Stimulated activated CD8-positive, alpha-beta memory T cell treated with anti-CD3 and anti-CD28 coated beads, Interleukin-4, amount 100 ng/mL, for 48 hours (primary cell): ENCODE measurements around the gene EDN3.
A peak's percentile ranks its signal among the peaks of the same experiment; 100 is the strongest.

ENCODE experiments used
- DNase-seq: peaks from one replicate; pipeline ENCODE4 v3.0.0-alpha.2; 2020

Gene EDN3

DNA sequence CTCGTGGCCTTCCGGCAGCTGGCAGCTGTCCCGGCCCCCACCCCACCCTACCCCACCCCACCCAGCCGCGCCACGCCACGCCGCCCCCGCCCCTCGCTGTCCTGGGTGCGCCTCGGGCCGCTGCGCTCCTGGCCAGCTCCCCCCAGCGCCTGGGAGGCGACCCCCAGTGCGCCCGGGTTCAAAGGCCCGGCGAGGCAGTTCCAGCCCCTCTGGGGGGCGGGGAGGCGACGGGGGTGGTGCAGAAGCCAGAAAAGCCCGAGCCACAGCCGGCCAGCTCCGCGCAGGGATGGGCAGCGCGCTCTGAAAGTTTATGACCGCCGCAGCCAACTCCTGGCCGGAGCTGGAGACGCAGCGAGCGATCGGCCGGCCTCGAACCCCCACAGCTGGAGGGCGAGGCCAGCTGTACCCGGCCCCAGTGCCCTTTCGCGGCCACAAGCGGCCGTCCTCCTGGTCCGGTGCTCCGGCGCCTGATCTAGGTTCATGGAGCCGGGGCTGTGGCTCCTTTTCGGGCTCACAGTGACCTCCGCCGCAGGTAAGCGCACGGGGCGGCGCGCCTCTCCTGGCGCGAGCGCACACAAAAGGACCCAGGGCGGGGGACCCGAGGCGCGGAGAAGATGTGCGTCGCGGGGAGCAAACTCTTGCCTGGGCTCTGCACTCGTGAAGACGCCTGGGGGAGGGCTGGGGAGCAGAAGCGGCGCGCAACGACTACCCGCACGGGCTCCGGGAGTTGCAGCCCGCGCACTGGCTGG is at the start of gene EDN3:
Gene EDN3, plus strand, starts transcription at position 279 of the 749 bp plus-strand sequence. Its CDS starts 202 bp downstream, at position 481.
- no peak for DNase-seq

DNA sequence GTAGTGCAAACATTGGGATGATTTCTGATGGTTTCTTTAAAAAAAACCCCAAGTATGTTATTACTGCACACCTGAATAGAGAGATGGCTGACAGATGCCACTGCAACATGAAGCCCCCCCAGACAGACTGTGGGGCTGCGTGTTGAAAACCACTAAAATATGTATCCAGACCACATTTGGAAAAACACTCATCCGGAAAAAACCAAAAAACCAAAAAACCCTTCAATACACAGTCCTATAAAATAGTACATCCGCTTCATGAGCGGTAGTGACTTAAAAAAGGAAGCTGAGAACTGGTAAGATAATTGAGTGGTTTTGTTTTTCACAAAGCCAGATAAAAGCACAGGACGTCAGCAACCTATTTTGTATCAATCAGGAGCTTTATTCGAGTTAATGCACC is 47.1 kb upstream of the EDN3 start:
- no peak for DNase-seq

DNA sequence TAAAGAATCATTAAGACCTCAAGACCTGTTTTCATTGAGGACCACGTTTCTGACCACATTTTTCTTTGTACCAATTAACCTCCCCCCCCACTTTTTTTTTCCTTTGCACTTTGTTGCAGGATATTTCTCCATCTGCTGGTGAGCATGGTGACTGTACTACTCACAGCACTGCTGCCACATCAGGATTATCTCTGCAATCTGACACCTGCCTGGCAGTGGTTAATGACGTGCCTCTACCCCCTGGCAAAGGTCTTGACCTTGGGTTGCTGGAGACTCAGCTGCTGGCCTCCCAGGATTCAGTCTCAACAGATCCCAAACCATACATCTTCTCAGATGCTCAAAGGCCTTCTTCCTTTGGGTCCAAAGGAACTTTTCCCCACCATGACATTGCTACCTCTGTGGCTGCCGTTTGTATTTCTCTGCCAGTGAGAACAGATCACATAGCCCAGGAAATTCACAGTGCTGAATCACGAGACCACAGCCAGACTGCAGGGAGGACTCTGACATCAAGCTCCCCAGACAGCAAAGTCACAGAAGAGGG is 46.6 kb upstream of the EDN3 start:
- peak; percentile 47 for DNase-seq

DNA sequence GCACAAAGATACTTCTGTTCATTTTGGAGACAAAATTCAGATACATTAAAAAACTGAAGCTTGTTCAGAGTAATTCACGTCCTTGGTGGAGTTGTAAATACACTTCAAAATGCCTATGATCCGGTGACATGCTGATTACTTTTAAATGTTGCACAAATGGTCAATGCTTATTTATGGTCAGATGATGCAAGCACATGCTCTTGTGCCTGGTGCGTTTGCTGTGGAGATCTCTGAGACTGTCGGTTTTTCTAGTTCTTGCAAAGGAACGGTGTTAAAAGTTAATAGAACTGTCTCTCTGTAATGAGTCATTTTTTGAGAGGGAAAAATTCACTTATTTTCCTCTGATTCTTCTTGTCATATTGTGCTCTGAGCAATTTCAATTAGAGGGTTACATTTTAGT is 45.2 kb upstream of the EDN3 start:
- DNase-seq, result no peak

DNA sequence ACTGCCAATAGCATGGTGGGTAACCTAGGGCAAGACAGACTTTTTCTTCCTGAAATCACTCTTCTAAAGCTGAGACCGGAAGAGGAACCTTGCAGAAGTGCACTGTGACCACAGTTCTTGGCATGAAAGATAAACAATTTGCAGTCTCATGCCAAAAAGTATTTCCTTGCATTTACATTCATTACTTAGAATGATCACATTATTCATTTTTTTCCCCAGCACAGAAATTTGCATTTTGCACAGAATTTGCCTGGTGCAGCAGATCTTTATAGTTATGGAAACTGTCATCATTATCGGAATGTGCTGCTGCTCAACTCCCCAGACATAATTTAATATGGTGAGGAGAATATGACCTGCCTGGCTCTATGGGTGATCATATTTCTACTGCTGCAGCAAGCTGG is 42.2 kb upstream of the EDN3 start:
- DNase-seq, result no peak

GRCh38 chr20:59259946-59260345 is 40.5 kb upstream of the EDN3 start:
- DNase-seq, result no peak

GRCh38 chr20:59265298-59265697 is 35.1 kb upstream of the EDN3 start:
- DNase-seq, result no peak

DNA sequence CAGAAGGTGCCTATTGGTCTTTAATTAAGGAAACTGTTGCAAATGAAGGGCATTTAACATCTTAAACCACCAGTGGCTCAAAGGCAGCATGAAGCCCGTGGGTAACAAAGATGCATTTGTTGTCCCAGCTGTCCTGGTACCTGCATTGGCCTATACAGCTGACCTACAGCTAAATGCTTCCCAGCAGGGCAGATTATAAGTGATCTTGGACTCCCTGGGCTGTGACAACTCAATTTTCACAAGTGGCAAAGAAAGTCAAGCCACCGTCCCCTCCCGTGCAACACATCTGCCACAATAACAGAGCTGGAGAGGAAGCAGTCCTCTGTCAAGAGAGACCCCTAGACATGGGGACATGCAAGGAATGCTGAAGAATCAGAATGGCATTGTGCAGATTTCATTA is 31.5 kb upstream of the EDN3 start:
- no peak for DNase-seq

- DNase-seq, result no peak
These were observed 30.9 kb upstream of the EDN3 start for GRCh38 chr20:59269411-59270025.

DNA sequence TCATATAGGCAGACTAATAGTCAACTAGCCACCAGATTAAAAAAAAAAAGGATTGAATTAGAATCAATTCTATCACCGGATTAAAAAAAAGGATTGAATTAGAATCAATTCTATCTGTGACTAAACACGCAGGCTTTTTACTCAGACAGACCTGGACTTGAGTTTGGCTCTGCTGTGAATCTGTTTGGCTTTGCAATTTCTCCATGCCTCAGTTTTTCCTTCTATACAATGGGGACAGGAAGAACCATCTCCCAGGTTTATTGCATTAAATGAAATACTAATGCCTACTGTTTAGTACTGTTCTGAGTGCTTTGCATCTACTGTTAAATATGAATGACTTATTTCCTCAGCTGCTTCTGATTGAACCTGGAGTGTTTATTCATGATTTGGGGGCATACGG is 30.0 kb upstream of the EDN3 start:
- no peak for DNase-seq

GRCh38 chr20:59273739-59274357 is 26.6 kb upstream of the EDN3 start:
- DNase-seq, result no peak

GRCh38 chr20:59276938-59277337 is 23.5 kb upstream of the EDN3 start:
- no peak for DNase-seq

GRCh38 chr20:59284470-59284869 is 15.9 kb upstream of the EDN3 start:
- no peak for DNase-seq

DNA sequence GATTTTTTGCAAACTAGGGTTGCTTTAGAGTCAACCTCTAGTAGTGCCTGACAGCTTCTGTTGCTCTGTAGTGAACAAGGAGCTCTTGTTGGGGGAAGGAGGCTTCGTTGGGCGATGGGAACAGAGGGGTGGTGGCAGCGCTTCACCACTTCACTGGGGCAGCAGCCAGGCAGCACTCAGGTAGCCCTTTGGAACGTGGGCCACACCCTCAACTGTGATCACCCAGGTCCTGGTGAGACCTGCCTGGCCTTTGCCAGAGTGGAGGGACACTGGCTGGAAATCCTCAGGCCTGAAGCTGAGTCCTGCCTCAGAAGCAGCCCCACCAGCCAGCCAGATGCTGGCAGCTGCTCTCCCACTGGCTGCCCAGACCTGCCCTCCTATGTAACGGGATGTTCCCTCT is 10.4 kb upstream of the EDN3 start:
- no peak for DNase-seq

- DNase-seq, result no peak
These were observed 8.5 kb upstream of the EDN3 start for GRCh38 chr20:59291740-59292383.

GRCh38 chr20:59295531-59295930 is 4.9 kb upstream of the EDN3 start:
- DNase-seq, result no peak

GRCh38 chr20:59297686-59298085 is 2.7 kb upstream of the EDN3 start:
- no peak for DNase-seq

- no peak for DNase-seq
These were observed 472 bp upstream of the EDN3 start for GRCh38 chr20:59299945-59300332.

DNA sequence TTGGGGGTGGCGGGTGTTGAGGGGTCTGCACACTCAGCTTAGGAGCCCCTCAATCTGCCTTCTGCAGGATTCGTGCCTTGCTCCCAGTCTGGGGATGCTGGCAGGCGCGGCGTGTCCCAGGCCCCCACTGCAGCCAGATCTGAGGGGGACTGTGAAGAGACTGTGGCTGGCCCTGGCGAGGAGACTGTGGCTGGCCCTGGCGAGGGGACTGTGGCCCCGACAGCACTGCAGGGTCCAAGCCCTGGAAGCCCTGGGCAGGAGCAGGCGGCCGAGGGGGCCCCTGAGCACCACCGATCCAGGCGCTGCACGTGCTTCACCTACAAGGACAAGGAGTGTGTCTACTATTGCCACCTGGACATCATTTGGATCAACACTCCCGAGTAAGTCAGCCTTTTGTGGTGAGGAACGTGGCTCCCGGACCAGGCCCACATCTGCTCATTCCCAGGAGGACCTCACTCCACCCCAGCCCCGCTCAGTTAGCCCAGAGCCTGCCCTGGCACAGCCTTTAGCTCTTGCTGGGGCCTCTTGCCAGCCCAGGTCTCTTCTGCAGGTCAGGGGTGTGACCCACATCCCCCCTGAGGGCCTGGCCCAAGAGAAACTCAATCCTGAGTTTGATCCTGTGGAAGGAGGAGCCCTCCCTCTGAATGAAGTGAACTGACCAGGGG is 1.1 kb downstream of the EDN3 start:
- DNase-seq, result no peak

DNA sequence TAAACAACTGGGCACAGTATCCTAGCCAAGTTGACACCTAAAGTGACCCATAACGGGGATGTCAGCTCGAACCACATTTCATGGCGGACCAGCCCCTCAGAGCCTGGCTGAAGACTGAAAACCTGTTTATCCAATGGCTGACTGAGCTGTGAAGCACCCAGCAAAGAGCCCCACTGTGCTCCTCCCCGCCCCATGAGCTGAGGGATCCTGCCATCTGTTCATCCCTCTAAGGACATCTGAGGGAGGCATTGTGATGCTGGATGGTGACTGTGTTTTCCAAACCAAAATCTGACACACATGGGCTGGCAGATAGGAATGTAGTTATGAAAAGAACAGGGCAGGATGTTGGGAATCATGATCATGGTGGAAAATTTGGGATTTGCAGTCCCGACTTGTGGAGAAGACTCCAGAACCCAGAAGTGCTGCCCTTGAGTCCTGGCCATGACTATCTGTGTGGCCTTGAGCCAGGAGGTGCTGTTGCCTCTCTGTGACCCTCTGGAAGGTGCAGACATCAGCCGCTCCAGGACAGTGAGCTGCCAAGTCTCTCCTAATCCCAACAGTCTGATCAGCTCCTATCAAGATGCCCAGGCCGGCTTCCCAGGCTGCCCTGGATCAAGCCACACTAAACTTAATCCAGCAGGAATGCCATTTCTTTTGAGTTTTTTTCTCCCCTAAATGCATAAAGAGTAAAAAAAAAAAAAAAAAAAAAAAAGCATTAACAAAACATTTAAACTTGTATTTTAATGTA is 5.7 kb downstream of the EDN3 start:
- no peak for DNase-seq

- DNase-seq, result no peak
These were observed 6.9 kb downstream of the EDN3 start for GRCh38 chr20:59307270-59307669.

GRCh38 chr20:59308493-59309201 is 8.2 kb downstream of the EDN3 start:
- DNase-seq, result no peak
